ENCODE results near the gene AGPAT4. TPM values are rescaled to one million over a fixed set of nuclear protein-coding genes. Genes with fewer than 3 reads are reported as not detected.

Gene AGPAT4
- total and polyA plus RNA-seq, 8 donors: 12.4 to 19.4 (median 15.7) TPM

DNA sequence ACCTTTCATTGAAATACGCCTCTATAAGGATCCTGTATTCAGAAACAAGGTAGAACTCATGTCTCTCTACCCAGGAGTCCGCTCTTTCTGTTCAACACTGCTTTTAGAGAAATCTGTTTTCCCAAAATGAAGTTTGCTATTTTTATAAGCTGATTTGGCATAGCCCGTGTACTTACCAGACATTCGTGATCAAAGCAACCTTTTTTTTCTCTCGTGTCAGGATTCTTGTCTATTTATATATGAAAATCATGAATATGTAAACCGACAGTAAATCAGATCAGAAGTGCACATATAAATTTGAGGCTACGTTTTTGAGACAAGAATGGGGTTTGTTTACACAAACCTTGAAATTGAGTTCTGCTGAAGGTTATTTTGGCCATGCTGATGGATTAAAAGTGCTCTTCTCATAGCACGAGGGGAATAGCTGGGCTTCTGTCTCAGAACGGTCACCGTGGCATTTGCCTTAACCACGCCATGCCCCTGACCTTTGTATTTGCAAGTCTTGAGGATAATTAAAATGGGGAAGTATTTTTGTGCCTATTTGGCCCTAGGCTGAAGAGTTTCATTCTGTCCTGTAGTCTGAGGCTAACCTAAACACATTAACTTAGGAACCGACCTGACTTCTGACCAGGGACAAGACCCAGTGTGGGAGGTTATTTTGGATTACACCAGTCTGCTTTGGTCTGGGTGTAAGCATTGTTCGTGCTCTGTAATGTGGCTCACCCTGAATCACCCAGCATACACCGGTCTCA is 163.7 kb downstream of the AGPAT4 start:
- intact Hi-C loops (cut with DNase I): no loop called here
- DNase-seq: no peak
- Histone ChIP-seq H3K27ac (no peak overlapping the region), H3K36me3 (peaks cover 0 to 100% of the 10 kb centered on the region in 2 donors), H3K4me1 (peaks cover 0 to 9% of the 10 kb centered on the region in 2 donors), H3K27me3 (no peaks in the 10 kb centered on the region), H3K9me3 (no peaks in the 10 kb centered on the region), H3K4me3 (no peak overlapping the region)
- ATAC-seq: no peak
- TF ChIP-seq, protein P1, sequence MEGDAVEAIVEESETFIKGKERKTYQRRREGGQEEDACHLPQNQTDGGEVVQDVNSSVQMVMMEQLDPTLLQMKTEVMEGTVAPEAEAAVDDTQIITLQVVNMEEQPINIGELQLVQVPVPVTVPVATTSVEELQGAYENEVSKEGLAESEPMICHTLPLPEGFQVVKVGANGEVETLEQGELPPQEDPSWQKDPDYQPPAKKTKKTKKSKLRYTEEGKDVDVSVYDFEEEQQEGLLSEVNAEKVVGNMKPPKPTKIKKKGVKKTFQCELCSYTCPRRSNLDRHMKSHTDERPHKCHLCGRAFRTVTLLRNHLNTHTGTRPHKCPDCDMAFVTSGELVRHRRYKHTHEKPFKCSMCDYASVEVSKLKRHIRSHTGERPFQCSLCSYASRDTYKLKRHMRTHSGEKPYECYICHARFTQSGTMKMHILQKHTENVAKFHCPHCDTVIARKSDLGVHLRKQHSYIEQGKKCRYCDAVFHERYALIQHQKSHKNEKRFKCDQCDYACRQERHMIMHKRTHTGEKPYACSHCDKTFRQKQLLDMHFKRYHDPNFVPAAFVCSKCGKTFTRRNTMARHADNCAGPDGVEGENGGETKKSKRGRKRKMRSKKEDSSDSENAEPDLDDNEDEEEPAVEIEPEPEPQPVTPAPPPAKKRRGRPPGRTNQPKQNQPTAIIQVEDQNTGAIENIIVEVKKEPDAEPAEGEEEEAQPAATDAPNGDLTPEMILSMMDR (IDR thresholded peaks at IDR 0.05): no peak

DNA sequence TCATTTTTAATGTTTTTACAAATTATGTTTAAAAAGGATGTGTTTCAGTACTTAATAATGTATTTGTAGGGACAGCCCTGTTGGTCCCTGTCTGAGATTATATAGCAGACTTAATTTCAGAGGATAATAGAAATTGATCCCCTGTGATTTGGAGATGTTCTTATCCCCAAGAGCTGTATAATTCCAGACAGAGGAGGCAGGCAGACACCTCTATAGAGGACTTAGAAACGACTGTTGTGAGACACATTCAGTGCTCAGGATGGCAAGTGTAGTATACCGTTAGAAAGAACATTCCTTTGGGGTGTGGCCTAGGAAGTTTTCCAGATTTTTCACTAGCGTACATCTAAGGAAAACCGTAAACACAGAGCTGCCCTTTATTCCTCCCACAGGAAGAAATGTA is 164.5 kb downstream of the AGPAT4 start:
- no peak overlapping the region for H3K4me3 ChIP-seq
- ATAC-seq (no peak), DNase-seq (no peak)
- TF ChIP-seq, protein P1 (IDR thresholded peaks at IDR 0.05): no peak
- no peaks in the 10 kb centered on the region for H3K9me3 ChIP-seq
- H3K36me3 ChIP-seq: peaks cover 0 to 98% of the 10 kb centered on the region in 2 donors
- H3K27ac ChIP-seq: peak overlapping the region in 1 of 2 donors; percentile 38
- H3K4me1 ChIP-seq: peaks cover 0 to 9% of the 10 kb centered on the region in 2 donors
- no peaks in the 10 kb centered on the region for H3K27me3 ChIP-seq
- intact Hi-C loops (cut with DNase I): no loop called here

DNA sequence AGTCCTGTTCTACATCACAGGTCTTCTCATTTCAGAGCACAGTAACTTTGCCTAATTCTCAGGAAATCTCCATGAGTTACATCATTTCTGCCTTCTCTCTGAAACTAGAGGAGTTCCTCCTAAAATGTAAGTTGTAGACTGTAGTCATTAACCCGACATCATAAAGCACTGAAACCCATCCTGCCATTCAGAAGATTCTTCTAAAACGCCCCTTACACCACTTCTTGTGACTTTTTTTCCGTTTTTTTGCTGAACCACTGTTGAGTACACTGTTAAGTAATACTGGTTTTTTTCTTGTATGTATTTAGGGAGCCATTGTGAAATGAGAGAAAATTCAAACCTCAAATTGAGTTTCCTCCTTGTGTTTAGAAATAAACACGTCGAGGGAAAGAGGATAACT is 164.9 kb downstream of the AGPAT4 start:
- no peak for ATAC-seq
- no peaks in the 10 kb centered on the region for H3K27me3 ChIP-seq
- no peak overlapping the region for H3K4me3 ChIP-seq
- TF ChIP-seq, protein P1 (IDR thresholded peaks at IDR 0.05): no peak
- H3K36me3 ChIP-seq: peaks cover 0 to 97% of the 10 kb centered on the region in 2 donors
- H3K4me1 ChIP-seq: peaks cover 0 to 9% of the 10 kb centered on the region in 2 donors
- H3K27ac ChIP-seq: peak overlapping the region in 1 of 2 donors; percentile 38
- no peak for DNase-seq
- intact Hi-C loops (cut with DNase I): no loop called here
- no peaks in the 10 kb centered on the region for H3K9me3 ChIP-seq

DNA sequence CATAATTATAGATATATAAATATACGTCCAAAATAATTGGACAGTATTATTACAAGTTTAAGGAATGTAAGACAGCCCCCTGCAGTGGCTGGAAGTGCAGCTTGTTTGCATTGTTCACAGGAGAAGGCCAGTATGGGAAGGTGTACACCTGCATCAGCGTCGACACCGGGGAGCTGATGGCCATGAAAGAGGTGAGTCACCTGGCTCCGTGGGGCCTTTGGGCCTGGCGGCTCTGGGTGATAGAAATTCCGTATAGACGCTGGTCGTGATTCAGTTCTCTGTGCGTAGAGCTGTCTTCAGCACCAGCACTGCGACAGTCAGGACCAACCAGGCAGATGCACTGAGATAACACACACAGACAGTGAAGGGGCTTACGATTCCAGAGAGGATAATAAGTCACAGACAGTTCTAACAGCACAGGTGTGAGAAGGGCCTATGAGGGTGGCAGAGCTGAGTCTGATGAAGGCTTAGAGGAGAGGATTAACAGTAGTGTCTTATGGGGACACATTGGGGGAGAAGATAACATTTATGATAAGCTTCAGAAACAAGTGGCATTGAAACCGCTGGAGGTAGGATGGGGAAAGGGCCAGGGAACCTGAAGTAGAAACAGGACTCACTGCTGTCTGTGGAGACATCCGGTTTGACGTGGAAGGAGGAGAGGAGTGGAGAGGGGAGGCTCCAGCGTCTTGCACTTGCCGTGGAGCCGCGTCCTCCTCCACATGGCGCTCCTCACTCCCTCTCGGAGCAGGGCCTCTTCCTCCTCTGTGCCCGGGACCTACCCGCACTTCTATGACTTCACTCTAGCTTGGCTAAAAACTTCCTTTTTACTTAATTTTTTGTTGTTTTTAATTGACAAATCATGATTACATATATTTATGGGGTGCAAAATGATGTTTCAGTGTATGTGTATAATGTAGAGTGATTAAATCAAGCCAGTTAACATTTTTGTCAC is 165.8 kb downstream of the AGPAT4 start:
- no peaks in the 10 kb centered on the region for H3K9me3 ChIP-seq
- ATAC-seq (no peak), DNase-seq (no peak)
- peaks cover 0 to 96% of the 10 kb centered on the region in 2 donors for H3K36me3 ChIP-seq
- peak overlapping the region in 1 of 2 donors; percentile 38 for H3K27ac ChIP-seq
- intact Hi-C loops (cut with DNase I): no loop called here
- H3K4me3 ChIP-seq: no peak overlapping the region
- H3K27me3 ChIP-seq: no peaks in the 10 kb centered on the region
- peaks cover 0 to 9% of the 10 kb centered on the region in 2 donors for H3K4me1 ChIP-seq
- TF ChIP-seq, protein P1 (IDR thresholded peaks at IDR 0.05): no peak

DNA sequence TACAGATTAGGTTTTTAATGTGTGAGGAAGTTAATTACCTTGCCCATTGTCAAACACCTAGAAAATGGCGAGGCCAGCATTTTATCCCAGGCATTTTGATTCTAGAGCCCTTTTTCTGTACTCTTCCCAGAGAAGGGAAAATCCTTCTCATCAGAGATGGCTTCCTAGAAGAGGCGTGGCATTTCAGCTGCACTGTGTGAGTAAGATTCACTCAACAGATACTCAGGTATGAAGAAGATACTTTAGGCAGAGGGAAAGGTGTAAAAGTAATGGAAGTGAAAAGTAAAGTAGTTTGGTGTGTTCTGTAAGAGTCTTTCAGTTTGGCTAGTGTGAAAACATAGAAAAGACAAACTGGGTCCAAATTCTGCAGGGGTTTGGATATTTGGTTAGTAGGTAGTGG is 168.5 kb downstream of the AGPAT4 start:
- no peak for ATAC-seq
- TF ChIP-seq, protein P1 (IDR thresholded peaks at IDR 0.05): no peak
- Histone ChIP-seq H3K4me3 (no peak overlapping the region), H3K27ac (no peak overlapping the region), H3K36me3 (peaks cover 0 to 90% of the 10 kb centered on the region in 2 donors), H3K4me1 (peaks cover 0 to 6% of the 10 kb centered on the region in 2 donors), H3K27me3 (no peaks in the 10 kb centered on the region), H3K9me3 (no peaks in the 10 kb centered on the region)
- intact Hi-C loops (cut with DNase I): no loop called here
- no peak for DNase-seq

All from left lung (tissue), 10 donors.